Activated CD8-positive, alpha-beta memory T cell treated with anti-CD3 and anti-CD28 coated beads, Interleukin-2, amount 50 U/mL, for 4 hours (primary cell): ENCODE results near the gene TAC4.

Experiments used
- DNase-seq: peaks from one replicate; pipeline ENCODE4 v3.0.0-alpha.2; 2020

The TAC4 gene

DNA sequence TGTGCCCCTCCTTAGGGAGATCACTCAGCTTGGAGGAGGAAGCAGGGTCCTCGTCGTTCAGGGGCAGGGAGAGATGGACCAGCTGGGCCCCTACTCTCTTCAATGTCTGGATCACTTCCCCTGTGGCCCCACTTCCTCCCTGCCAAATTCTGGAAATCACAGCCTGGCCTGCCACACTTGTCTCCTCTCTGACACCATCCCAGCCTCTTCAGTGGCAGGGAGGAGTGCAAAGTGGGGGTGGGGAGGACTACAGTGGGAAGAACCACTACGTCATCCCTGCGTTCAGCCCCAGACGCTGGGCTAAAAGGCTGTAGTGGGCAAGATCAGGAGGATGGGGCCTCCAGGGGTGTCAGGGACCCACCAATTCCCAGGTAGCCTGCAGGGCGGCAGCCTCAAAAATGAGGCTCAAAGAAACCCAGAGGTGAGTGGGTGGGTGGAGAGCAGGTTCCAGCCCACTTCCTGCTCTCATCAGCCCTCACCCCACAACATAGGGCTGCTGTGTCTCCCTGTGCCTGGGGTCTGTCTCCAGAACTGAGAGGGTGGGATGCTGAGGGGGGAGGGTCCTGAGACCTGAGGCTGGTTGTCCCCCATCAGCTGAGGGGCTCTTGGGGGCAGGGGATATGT lies 25.0 kb upstream of the TAC4 start:
- no peak for DNase-seq

- DNase-seq = no peak
These were observed 23.3 kb upstream of the TAC4 start for GRCh38 chr17:49871211-49871610.

- no peak for DNase-seq
These were observed 22.4 kb upstream of the TAC4 start for GRCh38 chr17:49870298-49870697.

DNA sequence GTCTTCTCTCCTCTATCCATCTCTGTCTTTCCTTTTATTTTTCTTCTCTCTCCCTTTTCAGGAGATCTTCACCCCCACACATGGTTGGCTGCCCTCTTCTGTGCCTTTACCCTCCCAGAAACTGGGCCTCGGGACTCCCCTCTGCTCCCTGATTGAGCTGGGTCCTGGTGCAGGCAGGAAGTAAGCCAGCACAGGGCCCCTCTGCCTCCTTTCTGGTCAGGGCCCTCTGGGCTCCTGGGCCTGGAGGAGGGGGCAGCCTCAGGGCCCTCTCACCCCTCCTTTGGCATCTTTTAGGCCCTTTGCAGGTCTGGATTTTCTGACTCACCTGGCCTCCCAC lies 21.1 kb upstream of the TAC4 start:
- DNase-seq = no peak

- DNase-seq = no peak
These were observed 19.1 kb upstream of the TAC4 start for GRCh38 chr17:49866882-49867413.

DNA sequence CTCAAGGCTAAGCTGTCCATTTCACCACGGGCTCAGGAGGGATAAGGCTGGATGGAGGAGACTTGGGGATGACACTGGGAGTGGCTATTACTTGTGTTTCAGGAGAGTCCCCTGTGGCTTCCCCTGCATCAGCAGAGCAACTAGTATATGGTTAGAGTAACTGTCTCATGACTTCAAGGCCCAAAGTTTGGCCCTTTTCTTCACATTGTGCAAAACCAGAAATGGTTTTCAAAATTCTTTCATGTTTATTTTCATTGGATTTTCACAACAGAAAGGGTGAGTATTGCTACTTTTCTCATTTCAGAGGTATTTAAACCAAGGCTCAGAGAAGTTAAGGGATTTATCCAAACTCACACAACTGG lies 18.1 kb upstream of the TAC4 start:
- DNase-seq = no peak

DNA sequence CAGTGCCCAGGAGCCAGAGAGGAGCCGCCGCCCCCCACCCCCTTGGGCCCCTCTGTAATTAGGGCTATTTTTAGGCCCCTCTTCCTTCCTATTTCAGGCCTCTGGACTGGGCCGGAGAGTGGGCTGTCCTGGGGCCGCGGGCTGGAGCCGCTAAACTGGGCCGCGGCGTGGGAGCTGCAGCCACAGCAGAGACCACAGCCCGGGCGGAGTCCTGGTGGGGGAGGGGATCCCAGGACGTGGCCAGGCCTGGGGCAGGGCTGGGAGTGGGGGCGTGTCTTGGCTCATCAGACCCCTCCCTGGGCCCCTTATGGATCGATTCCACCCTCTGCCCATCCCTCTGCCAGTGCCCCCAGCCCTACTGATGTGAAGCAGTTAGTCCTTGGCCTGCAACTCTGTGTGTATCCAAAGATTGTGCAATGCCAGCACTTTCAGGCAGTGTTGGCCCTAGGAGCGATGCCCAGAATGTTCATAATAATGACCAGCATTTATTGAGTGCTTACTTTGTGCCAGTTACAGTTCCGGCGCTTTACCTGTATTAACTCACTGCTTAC lies 15.0 kb upstream of the TAC4 start:
- DNase-seq = no peak

DNA sequence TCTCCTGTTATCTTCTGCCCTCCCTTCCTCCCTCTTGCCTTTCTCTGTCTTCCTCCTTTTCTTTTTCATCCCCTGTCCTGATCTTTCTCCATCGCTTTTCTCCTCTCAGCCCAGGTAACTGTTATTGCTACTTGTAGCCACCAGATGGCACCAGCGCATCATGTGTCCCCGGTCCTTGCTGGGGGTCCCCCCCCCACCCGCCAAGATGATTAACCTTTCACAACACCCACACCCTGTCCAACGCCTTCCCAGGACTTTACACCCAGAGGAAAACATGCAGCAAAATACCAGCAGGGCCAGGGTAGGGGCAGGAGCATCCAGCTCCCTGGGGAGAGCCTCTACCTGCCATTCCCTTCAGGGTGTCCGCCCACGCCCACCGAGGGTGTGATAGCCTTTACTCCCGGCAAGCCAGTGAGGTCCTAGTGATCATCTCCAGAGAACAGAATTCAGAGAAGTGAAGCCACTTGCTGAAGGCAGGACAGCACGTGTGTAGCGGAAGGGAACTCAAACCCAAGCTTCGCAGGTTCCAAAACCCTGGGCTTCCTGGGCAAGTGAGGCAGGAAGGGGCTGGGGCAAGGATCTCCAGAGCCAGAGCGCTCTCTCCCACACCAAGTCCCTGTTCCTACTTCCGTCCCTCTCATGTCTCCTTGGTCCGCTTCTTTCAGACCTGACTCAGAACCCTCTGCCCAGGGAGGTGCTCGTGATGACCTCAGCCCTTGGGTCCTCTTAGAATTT lies 13.4 kb upstream of the TAC4 start:
- DNase-seq = peak; percentile 68

DNA sequence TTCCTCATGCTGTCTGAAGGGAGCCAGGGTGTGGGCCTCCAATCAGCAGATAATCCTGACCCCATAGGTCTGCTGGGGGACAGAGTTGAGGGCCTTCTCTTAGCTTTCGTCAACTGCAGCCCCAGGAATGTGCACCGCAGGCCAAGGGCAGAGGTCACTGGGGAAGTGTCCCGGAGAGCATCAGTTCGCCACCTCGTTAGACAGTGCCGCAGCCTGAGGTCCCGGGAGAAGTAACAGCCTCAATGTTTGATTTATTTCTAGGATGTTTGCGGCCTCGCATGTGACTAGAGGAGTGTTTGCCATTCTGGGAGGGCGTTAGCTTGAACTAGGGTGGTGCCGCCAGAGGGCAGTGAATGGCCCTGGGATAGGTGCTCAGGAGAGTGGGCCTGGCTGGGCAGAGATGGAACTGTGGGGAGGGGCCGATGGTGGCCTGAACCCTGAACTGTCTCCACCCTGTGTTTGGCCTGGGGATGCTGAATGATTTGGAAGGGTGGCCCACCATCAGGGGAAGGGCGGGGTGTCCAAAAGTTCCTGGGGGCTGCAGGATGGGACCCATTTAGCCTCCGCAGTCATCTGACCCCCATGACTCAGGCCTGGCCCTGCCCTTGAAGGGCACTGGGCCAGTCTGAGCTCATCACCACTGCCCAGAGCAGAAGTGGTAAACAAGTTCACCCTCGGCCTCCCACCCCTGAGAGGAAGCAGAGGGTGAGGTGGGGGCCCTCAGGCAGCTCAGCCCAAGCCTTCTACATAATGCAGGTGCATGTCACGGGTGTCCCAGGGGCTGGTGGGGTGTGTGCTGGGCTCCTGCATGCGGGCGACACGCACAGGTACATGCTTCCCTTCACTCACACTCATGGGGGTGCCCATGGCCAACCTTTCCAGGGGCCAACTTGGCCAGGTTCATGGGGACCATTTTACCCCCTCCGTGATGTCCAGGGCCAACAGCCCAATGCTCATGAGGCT lies 12.4 kb upstream of the TAC4 start:
- no peak for DNase-seq

DNA sequence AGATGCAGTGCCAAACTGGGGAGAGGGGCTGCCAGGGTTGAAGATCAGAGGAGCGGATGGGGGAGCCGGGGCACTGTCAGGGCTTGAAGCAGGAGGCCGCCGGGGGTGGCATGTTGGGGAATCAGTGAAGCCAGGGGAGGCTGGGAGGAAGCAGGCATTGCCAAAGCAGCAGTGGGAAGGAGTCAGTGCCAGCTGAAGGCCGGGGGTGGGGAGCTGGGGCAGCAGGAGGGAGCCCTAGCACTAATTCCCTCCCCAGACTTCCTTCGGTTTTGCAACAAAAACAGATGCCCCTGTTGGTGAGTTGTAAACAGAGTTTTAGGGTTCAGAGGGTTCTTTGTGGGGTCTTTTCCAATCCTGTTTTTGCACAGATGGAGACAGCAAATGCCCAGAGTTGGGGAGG lies 10.9 kb upstream of the TAC4 start:
- DNase-seq = no peak

GRCh38 chr17:49854126-49854525 lies 6.3 kb upstream of the TAC4 start:
- DNase-seq = no peak

GRCh38 chr17:49853470-49854015 lies 5.7 kb upstream of the TAC4 start:
- no peak for DNase-seq

- DNase-seq = peak; percentile 75
These were observed 3.8 kb upstream of the TAC4 start for GRCh38 chr17:49851387-49852291.

DNA sequence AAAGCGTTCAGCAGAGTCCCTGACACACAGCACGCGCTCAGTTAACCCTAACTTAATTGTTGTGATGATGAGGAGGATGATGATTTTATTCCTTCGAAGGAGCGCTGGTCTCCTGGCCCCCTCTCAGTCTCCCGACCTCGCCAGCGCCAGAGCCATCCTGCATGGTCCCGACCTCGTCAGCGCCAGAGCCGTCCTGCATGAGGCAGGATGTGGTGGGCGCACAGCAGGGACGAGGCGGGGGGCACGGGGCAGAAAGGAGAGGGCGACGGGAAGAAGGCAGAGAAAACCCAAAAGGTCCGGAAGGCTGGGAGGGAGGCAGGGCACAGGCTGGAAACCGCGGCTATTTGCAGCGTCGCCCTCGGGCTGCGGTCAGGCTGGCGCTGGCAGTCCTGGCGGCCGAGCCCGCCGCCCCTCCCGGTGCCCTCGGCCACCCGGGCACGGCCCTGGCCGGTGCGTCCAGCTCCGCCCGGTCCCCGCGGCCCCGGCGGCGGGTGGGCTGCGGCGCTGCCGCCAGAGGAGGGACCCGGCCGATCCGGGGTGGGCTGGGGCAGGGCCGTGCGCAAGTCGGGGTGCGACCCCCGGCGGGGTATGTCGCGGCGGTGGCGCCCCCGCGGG lies 3.0 kb upstream of the TAC4 start:
- no peak for DNase-seq

DNA sequence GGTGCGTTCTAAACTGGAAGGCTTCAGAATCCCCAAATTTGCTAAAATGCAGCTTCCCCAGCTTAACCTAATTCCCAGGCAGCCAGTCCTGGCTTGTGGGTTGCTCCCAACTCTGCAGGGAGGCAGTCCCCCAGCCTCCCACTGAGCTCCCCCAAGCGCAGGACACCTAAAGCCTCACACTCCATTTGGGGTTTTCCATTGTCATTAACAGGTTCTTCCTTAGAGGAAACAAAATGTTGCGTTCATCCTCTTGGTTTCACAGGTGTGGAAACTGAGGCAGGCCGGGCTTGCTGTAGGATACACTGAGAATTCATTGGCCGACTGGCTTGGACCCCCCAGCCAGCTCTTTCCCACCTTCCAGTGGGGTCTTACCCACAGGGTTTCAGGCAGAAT lies 2.3 kb upstream of the TAC4 start:
- DNase-seq = no peak

DNA sequence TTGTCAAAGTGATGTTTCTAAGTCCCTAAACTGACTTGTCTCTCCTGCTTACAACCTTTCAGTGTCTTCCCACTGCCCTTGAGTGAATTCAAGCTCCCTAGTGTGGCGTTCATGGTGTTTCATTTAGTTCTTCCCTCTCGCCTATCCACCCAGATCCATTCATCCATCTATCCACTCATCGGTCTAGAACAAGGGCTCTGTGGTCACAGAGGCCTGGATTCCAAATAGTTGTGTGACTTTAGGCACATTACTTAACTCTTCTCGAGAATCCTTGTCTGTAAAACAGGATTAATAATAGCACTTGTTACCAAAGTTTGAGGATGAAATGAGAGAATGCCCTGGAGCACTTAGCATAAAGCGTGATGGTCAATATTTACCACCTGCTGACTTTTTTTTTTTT lies 870 bp upstream of the TAC4 start:
- DNase-seq = no peak

- DNase-seq = no peak
These were observed 744 bp downstream of the TAC4 start for GRCh38 chr17:49846938-49847712.

DNA sequence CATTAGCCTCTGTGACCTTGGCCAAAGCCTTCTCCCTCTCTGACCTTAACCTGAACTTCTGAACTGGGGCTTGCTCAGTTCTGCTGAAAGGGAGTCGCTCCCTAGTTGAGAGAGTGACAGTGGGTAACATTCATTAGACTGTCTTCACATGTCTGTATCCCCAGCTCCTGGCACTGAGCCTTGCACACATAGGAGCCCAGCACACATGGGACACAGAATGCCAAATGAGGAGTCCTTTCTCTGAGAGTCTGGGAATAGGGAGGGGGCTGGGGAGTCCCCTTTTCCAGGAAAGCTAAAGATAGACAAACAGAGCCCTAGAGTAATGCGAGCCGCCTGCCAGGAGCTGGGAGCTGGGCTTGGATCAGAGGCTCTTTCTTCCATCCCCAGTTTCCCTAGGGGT lies 2.5 kb downstream of the TAC4 start:
- DNase-seq = no peak

DNA sequence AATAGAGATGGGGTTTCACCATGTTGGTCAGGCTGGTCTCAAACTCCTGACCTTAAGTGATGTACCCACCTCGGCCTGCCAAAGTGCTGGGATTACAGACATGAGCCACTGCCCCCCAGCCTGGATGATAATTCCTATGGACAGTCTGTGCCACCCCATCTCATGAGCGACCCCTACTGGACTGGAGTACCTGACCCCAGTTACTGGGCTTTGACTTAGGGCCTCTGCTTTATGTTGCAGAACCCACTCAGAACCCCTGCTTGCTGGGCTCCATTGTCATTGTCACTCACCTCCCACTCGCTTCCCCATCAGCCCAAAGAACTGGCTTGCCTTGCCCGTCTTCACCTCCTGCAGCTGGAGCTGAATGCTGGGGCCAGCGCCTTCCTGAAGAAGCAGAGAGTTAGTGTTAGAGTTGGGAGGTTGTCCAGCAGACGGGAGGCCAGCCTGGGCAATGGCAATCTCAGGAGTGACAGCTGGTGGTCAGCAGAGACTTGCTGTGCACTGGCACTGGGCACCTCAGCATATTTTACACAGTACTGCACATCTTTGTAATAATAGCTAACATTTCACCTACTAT lies 4.0 kb downstream of the TAC4 start:
- no peak for DNase-seq

- DNase-seq = no peak
These were observed 5.0 kb downstream of the TAC4 start for GRCh38 chr17:49842846-49843245.
